Activated naive CD8-positive, alpha-beta T cell (primary cell): ENCODE measurements around the gene GPR55.
"Not testable (repeated sequence)": the region's sequence is repeated elsewhere in the genome, so short reads cannot be mapped to it uniquely, and the experiment has no call there.

ENCODE experiments used
- H3K27ac Mint-ChIP-seq: one replicate; pipeline ENCODE4 v1.8.0; 2021; ENCODE audit warnings: mixed read lengths
- H3K27me3 Mint-ChIP-seq: one replicate; pipeline ENCODE4 v1.8.0; 2021; ENCODE audit warnings: mixed read lengths
- H3K36me3 Mint-ChIP-seq: one replicate; pipeline ENCODE4 v1.8.0; 2021; ENCODE audit warnings: mixed read lengths
- H3K4me1 Mint-ChIP-seq: one replicate; pipeline ENCODE4 v1.8.0; 2021; ENCODE audit warnings: low read depth, mixed read lengths
- H3K4me3 Mint-ChIP-seq: one replicate; pipeline ENCODE4 v1.8.0; 2021; ENCODE audit warnings: mild to moderate bottlenecking, mixed read lengths
- H3K9me3 Mint-ChIP-seq: one replicate; pipeline ENCODE4 v1.8.0; 2021; ENCODE audit warnings: low read depth, mixed read lengths

GPR55 gene

GRCh38 chr2:230942920-230943896, 18.2 kb upstream of the GPR55 start:
- Mint-ChIP-seq H3K27me3 (peaks cover 1% of the 10 kb centered on the region), H3K9me3 (no peaks in the 10 kb centered on the region), H3K27ac (peak overlapping the region; percentile 86), H3K4me3 (peak overlapping the region; percentile 76), H3K4me1 (peaks cover 22% of the 10 kb centered on the region), H3K36me3 (no peaks in the 10 kb centered on the region)

DNA sequence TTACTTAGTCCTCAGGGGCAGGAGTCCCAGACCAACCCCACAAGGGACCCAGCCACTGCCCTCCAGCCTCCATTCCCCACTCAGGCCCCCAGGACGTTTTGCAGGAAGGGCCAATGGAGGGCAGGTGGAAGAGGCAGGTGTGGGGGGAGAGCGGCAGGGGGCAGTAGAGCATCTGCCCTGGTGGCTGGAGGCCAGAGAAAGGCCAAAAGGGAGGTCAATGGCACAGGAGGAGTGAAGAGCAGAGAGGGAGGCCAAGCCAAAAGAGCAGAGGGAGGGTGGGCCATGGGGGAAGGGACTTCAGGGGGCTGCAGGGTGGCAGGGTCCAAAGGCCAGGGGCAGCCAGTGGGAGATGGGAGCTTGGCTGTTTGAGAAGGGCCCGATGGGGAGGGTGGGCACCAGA, 17.3 kb upstream of the GPR55 start:
- Mint-ChIP-seq H3K9me3 (peaks cover 4% of the 10 kb centered on the region), H3K4me1 (peaks cover 20% of the 10 kb centered on the region), H3K4me3 (no peak overlapping the region), H3K27ac (no peak overlapping the region), H3K36me3 (peaks cover 2% of the 10 kb centered on the region), H3K27me3 (peaks cover 1% of the 10 kb centered on the region)

DNA sequence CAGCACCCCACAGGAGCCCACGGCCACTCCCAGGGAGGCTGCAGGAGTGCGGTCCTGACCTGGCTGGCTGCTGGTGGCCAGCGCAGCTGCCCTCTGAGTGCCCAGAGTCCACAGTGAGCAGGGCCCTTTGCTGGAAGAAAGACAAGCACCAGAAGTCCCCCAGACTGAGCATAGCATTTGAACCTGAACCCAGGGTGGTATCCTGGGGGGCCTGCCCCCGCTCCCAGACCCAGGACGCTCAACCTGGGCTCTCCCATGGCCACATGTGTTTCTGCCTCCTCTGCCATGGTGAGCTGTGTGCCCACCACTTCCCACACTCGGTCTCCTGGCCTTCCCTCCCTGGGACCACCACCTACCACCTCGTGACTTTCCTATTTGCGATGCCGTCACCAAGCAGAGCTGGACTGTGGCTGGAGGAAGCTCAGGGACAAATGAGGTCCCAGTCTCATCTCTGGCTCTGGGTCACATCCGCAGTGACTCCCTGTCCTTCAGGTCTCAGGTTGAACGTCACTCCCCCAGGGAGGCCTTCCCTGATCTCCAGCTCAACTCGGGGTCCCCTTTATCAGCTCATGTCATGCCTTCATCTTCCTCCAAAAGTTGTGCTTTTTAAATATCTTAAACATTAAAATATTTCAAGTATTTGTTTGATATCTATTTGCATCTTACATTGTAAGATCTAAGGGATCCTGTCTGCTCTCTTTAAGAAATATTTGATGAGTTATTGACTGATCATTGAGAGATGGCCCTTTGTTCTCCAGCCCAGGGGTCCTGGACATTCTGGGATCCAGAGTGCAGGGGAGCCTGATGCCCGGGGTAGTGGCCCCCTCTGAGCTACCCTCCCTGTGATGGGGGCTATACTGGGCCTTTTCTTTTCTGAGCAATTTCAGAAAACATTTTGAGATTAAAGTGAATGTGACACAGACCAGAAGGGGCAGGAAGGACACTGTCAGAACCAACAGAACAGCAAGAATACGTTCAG, 16.4 kb upstream of the GPR55 start:
- H3K36me3 Mint-ChIP-seq: peaks cover 2% of the 10 kb centered on the region
- H3K4me3 Mint-ChIP-seq: no peak overlapping the region
- peaks cover 1% of the 10 kb centered on the region for H3K27me3 Mint-ChIP-seq
- H3K4me1 Mint-ChIP-seq: peaks cover 20% of the 10 kb centered on the region
- peaks cover 4% of the 10 kb centered on the region for H3K9me3 Mint-ChIP-seq
- peak overlapping the region; percentile 68 for H3K27ac Mint-ChIP-seq

GRCh38 chr2:230940471-230940815, 15.4 kb upstream of the GPR55 start:
- H3K36me3 Mint-ChIP-seq: peaks cover 6% of the 10 kb centered on the region
- peaks cover 8% of the 10 kb centered on the region for H3K9me3 Mint-ChIP-seq
- H3K27me3 Mint-ChIP-seq: peaks cover 1% of the 10 kb centered on the region
- H3K4me3 Mint-ChIP-seq: no peak overlapping the region
- H3K27ac Mint-ChIP-seq: no peak overlapping the region
- peaks cover 20% of the 10 kb centered on the region for H3K4me1 Mint-ChIP-seq

DNA sequence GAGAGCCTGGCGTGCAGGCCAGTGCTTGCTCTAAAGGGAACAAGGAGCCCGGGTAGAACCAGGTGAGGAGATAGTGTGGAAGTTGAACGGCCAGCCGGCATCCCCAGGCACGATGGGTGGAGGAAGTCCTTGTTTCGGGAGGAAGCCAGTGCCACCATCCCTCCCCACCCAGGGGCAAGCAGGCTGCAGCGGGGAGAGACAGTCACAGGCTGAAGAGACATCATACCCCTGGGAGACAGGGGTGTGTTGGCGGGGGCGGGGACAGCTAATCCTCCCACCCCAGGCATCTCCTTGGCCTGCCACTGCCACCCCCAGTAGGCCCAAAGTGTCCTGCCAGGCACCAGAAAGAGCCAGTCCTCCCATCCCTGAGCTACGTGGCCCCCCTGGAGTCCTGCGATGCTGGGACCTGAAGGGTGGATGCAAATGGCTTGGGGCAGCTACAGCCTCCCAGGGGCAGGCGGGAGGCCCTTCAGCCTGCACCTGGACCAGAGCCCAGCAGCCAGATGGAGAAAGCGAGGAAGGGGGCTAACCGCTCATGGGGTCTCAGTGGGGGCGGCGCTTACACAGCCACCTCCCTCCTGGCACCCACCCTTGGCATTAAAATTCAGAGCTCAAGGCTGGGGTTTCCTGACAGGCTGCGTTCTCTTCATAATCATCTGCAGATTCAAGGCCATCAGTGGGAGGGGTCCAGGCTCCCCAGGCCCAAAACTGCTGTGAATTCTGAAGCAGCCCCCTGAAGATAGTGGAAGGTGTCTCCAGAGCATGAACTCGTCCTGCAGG, 14.8 kb upstream of the GPR55 start:
- Mint-ChIP-seq H3K27me3 (peaks cover 1% of the 10 kb centered on the region), H3K4me1 (peaks cover 18% of the 10 kb centered on the region), H3K36me3 (peaks cover 7% of the 10 kb centered on the region), H3K9me3 (peaks cover 8% of the 10 kb centered on the region), H3K27ac (no peak overlapping the region), H3K4me3 (no peak overlapping the region)

- Mint-ChIP-seq H3K27ac (no peak overlapping the region), H3K36me3 (peaks cover 7% of the 10 kb centered on the region), H3K9me3 (peaks cover 8% of the 10 kb centered on the region), H3K4me1 (peaks cover 12% of the 10 kb centered on the region), H3K27me3 (peaks cover 1% of the 10 kb centered on the region), H3K4me3 (no peak overlapping the region)
Measured at GRCh38 chr2:230939066-230939591, 14.1 kb upstream of the GPR55 start.

DNA sequence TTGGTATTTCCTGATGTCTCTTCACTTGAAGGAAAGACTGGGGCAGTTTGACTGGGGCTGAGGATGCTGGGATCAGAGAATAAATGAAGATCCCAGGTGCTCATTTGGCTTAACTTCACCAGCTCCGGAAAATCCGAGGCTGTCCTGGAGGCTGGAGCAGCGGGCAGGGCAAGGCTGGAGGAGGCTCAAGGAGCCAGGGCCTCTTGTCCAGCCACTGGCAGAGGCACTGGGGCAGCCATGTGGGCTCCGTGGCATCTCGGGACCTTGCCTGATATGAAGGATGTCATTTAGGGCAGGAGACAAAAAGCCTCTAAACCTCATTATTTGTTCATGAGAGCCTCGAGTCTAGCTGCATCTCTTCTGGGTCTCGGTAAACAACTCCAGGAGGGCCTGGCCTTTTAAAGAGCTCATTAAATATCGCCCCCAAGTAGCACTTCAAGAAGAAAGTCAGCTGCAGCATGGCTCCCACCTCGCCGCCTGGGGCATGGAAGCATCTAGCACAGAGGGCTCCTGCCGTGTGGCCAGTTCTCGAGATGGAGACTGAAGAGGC, 13.5 kb upstream of the GPR55 start:
- H3K36me3 Mint-ChIP-seq: peaks cover 7% of the 10 kb centered on the region
- H3K27me3 Mint-ChIP-seq: peaks cover 1% of the 10 kb centered on the region
- peaks cover 8% of the 10 kb centered on the region for H3K9me3 Mint-ChIP-seq
- H3K27ac Mint-ChIP-seq: no peak overlapping the region
- H3K4me3 Mint-ChIP-seq: no peak overlapping the region
- H3K4me1 Mint-ChIP-seq: peaks cover 7% of the 10 kb centered on the region

GRCh38 chr2:230938098-230938497, 13.1 kb upstream of the GPR55 start:
- Mint-ChIP-seq H3K36me3 (peaks cover 7% of the 10 kb centered on the region), H3K4me1 (peaks cover 2% of the 10 kb centered on the region), H3K9me3 (peaks cover 8% of the 10 kb centered on the region), H3K27me3 (peaks cover 1% of the 10 kb centered on the region), H3K27ac (no peak overlapping the region), H3K4me3 (no peak overlapping the region)

DNA sequence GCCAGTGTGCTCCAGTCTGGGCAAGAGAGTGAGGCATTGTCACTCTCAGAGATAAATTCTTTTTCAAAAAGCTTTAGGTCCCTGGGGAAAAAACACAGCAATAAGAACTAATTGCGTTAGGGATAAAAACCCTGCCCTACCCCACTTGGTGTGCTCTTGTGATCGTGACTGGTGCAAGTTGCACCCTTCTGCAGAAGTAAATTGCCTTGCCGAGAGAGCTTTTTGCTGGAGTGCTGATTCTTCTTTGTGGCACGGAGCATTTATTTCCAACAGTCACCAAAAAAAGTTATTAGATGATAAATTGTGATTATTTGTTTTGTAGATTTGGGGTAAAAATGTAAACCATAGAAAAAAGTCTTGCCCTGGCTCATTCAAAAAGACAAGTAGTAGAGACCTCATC, 12.3 kb upstream of the GPR55 start:
- H3K9me3 Mint-ChIP-seq: peaks cover 8% of the 10 kb centered on the region
- peaks cover 4% of the 10 kb centered on the region for H3K4me1 Mint-ChIP-seq
- H3K27me3 Mint-ChIP-seq: peaks cover 1% of the 10 kb centered on the region
- H3K27ac Mint-ChIP-seq: no peak overlapping the region
- peaks cover 7% of the 10 kb centered on the region for H3K36me3 Mint-ChIP-seq
- H3K4me3 Mint-ChIP-seq: no peak overlapping the region

GRCh38 chr2:230936243-230936642, 11.2 kb upstream of the GPR55 start:
- not testable (repeated sequence) for H3K9me3 Mint-ChIP-seq, H3K4me3 Mint-ChIP-seq, H3K36me3 Mint-ChIP-seq, H3K27me3 Mint-ChIP-seq, H3K27ac Mint-ChIP-seq
- H3K4me1 Mint-ChIP-seq: peaks cover 11% of the 10 kb centered on the region

DNA sequence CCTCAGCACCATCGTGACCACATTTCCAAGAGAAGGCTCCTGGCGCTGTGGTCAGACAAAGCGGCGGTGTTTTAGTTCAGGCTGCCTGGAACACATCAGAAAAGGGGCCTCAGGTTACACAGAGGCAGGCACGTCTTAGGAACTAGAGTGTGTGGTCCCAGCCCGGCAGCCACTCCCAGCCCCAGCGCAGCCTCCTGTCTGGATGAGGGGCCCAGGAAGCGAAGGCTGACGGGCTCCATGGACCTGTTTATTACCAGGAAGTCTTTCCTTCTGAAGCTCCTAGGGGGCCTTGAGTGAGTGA, 10.0 kb upstream of the GPR55 start:
- no peak overlapping the region for H3K27ac Mint-ChIP-seq
- H3K4me3 Mint-ChIP-seq: no peak overlapping the region
- peaks cover 7% of the 10 kb centered on the region for H3K36me3 Mint-ChIP-seq
- no peaks in the 10 kb centered on the region for H3K27me3 Mint-ChIP-seq
- H3K4me1 Mint-ChIP-seq: peaks cover 15% of the 10 kb centered on the region
- peaks cover 8% of the 10 kb centered on the region for H3K9me3 Mint-ChIP-seq

DNA sequence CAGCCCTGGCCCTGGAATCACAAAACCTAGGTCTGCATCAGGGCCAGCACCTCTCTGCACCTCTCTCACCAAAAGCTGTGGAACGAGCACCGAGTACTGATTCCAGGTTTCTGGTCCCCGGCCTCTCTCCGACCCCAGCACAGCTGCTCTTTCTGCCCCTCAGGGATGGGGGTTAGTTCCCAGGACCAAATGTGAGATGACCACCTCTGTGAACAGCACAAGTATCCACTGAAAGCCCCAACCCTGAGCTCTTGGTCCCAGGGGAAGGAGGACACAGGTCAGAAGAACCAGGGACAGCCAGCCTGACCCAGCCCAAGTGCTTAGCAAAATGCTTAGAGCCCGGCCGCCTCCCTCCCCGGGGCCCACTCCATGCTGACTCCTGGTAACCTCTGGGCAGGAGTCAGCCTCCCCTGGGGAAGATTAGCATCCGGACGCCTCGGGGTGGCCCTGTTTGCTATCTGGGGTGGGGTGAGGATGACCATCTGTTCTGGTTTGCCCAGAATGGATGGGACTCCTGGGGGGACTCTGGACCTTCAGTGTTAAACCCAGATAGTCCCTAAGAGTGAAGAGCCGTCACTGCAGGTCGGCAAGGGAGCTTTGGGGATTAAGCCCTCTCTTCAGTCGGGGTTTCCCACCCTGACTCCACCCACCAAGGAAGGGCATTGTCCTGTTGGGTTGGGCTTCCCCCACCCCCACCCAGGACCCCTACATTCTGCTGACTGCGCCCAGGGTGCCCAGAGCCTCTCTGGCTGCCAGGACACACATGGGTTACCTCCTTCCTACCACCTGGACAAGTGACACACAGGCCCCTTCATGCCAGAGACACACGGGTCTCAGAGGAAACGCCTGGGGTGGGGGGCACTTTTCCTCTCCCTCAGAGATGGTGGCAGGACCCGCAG, 9.4 kb upstream of the GPR55 start:
- Mint-ChIP-seq H3K27ac (no peak overlapping the region), H3K4me3 (no peak overlapping the region)

DNA sequence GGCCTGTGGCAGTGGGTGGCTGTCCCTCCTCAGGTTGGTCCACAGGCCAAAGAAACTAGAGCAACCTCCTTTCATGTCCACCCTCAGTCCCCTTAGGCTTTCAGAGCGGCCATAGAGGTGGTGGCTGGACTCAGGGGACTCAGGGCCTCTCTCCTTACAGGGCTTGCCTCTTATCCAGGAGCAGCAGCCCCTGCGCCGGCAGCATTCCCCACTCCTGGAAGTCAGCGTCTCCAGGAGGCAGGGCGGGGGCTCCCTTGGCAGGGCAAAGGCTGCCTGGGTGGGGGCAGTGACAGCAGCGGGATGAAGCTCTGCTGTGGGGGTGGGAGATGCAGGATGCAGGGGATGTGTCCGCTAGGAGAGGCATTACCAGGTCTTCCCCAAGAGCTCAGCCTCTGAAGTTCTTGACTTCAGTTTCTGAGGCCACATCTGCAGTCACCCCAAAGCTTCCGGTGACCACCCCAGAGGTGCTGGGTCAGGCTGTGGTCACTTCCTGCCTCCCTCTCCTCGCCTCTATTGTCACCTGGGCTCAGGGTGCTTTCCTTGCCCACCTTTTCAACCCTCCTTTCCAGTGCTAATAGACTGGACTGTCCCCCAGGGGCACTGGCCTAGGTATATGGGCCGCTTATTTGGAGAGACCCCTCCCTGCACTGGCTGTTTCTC, 8.6 kb upstream of the GPR55 start:
- H3K4me1 Mint-ChIP-seq: peaks cover 15% of the 10 kb centered on the region
- peaks cover 7% of the 10 kb centered on the region for H3K36me3 Mint-ChIP-seq
- no peak overlapping the region for H3K27ac Mint-ChIP-seq
- no peak overlapping the region for H3K4me3 Mint-ChIP-seq
- peaks cover 8% of the 10 kb centered on the region for H3K9me3 Mint-ChIP-seq
- H3K27me3 Mint-ChIP-seq: no peaks in the 10 kb centered on the region

More for the DNA sequence above, 9.4 kb upstream of the GPR55 start:
- Mint-ChIP-seq H3K27me3 (no peaks in the 10 kb centered on the region), H3K4me1 (peaks cover 15% of the 10 kb centered on the region), H3K9me3 (peaks cover 8% of the 10 kb centered on the region), H3K36me3 (peaks cover 7% of the 10 kb centered on the region)
